Measurements from ENCODE around the gene NOS1AP.

NOS1AP gene

DNA sequence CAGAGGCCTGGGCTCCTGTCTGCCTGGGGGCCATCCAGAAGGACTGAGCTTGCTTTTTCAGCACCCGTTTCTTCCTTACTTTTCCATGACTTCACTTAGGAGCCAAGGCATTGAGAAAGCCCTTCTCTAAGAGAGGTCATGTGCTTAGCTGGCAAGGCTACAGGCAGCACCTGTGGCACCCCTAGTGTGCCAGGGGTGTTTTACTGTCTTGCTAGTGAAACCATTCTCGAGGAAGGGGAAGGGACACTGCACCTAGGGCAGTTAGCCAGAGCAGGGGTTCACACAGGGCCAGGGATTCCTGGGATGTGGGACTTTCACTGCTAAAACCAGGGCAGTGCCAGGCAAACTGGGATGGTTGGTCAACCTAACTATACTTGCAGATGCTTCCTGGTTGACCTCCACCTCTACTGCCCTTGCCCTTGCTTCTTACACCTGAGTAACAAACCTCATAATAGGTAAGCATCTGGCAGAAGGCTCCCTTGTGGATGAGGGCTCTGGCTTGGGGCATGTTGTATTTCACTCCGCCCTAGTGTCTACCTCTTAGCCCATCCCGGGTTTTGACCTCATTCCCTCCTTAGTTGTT lies 69.2 kb downstream of the NOS1AP start:
- no peak for DNase-seq

DNA sequence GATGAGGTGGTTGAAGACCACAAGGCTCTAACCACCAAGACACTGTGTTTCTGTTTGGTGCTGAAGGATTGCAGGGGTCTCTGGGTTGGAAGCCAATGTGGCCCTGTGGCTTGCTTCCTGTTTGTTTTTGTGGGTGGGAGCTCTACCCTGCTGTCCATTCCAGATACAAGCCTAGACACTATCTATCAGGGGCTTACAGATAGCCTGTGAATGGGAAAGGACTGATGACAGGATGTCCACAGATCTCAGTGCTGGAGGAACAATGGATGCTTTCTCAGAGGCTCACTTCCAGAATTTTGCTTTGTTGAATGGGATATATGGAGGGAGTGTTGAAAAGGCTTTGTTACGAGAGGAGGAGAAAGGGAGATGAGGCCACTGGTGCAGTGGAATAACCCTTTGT lies 69.7 kb downstream of the NOS1AP start:
- DNase-seq: no peak

DNA sequence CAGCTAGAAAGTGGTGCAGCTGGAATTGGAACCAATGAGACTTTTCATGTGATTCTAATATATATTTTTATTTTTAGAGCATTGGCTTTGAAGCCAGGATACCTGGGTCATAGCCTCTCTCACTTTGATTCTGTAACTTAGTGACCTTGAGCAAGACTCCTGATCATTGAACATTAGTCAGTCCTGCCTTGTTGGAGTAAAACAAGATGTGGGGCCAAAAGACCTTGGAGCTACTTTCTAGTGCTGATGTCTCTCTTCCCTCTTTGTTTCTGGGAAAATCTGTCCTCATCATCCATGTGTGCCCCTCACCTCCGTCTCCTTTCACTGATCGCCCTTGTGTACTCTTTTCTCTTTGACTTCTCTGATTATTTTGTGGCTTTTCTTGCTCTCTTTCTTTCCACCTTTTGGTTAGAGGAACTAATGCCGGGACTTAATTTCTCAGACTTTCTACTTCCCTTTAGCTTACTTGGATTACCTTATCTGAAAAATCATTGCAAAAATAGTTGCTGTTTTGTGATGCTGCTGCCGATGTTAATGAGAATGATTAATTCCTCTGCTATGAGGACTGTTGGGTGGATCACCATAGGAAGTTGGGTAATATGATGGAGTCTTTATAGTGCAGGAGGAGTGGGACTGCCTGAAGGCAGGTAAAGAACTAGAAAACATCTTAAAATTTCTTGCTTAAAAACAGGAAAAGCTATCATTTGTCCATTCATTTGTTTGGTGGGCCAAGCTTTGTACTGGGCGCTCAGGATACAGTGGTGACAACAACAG lies 72.0 kb downstream of the NOS1AP start:
- DNase-seq: no peak

DNA sequence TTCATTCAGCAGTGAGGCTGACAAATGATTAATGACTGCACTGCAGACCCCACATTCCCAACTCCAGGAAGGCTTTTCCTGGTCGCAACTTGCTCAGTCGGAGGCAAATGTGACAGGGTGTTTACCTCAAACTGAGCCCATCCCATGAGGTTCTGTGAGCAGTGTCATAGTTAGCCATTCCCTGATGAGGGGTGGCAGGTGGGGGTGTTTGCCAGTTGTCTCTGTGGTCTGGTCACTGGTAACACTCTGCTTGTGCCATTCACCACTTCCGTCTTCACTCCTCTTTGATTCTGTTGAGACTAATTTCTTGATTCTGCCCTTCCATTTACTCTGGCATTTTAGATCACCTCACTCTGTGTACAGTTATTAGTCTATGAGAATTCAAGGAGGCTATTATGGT lies 73.5 kb downstream of the NOS1AP start:
- DNase-seq: no peak

DNA sequence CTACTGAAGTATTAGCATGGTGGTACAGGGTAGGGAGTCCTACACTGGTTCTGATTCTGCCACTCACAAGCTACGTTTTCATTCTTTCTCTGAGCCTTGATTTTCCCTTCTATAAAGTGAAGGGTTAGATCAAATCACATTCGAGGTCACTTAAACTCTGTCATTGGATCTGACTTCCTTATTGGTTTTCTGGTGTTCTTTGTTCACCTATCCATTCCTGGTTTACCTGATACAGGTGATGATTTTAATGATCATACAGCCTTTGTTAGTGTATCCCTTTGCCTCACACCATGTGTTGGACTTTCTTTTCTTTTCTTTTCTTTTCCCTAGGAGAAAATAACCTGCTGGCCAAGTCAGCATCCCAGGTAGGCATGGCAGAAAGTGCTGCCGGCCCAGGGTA lies 74.8 kb downstream of the NOS1AP start:
- DNase-seq: no peak

DNA sequence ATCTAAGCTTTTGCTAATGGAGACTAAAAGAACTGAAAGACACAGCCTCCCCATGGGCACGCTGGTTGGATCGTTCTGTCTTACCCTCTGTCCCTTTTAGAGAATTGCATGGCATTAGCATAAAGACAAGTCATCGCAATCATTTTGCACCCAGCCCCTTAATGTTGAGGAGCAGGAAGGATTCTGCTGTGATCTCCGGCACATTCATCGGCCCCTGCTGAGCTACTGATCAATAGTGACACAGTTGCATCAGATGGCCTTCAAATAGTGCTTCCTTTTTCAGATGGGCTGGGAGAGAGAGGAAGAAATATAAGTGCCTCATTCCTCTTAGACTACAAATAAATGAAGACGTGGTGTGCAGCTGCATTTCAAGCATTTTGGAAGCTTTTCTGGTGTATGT lies 75.4 kb downstream of the NOS1AP start:
- no peak for DNase-seq

DNA sequence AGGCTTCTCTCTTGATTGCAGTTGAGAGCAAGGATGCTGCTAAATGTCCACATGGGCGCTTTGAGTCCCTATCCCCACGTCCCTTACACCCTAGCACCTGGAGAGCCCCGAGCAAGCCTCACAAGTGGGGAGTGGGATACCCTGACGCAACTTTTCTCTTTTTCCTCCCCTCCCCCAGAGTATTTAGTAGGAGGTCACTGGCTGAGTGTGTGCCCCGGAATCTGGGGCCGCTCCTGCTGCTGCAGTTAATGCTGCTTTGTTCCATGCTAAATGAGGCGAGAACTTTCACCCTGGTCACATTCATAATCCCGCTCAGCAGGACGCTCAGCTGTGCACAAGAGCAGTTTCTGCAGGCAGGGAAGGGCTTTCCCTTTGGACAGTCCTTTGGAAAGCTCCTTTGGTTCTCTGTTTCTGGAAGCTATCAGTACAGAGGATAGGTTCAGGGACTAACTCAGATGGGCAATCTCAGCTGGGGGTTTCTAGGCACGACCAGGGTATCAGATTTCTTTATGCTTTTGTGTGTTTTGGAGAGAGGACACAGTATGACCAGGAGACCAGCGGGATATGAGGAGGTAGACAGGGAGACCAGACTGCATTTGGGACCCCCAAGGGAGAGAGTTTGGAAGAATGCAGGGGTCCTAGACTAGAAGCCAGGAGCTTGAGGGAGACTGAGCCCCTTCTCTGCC lies 75.9 kb downstream of the NOS1AP start:
- no peak for DNase-seq

DNA sequence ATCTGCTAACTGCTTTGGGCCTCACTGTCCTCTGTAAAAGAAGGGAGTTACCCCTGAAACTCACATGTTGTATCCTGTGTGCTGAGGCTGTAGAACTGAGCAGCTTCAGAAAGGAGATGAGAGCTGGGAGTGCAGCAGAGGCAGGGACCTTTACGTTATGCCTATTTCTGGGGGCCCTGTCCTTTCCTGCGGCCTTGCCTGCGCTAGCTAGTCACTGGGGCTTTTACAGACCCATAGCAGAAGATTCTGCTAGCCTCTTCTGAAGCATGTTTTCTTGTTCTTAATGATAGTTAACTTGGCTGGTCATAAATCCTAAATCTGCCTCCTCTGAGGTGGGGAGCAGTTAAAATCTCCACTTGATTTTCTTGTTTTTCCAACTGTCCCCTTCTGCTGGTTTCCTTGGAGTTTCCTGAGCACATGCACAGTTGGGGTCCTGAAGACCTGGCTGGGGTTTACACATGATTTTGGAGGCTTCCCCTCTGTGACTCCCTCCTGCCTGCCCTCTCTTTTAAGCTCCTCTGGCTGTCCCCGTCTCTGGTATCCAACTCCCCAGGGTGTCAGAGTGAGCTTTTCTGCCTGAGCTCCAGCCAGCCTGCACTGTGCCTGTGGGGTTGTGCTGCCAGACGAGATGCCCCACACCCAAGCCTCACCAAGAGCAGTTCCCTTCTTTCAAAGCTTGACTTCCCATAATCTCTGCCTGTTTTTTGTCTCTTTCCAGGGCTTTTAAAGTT lies 76.6 kb downstream of the NOS1AP start:
- no peak for DNase-seq

DNA sequence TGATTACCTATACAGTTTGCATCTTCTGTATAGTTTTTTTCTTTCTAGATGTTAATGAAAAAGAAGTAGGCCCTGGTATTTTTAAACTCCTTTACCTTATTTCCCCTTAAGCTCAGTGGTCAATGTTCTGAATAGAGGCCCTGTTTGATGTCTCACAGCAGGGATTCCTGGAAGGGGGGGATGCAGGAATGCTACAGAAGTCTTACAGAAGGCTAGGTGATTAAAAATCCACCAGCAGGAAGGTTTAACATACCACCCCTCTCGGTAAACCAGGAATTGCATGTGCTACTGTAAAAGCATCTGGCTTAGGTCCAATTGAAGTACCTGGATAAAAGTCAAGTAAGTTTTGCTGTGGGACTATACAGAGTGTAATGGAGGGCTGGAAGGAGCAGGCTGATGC lies 78.3 kb downstream of the NOS1AP start:
- DNase-seq: no peak

DNA sequence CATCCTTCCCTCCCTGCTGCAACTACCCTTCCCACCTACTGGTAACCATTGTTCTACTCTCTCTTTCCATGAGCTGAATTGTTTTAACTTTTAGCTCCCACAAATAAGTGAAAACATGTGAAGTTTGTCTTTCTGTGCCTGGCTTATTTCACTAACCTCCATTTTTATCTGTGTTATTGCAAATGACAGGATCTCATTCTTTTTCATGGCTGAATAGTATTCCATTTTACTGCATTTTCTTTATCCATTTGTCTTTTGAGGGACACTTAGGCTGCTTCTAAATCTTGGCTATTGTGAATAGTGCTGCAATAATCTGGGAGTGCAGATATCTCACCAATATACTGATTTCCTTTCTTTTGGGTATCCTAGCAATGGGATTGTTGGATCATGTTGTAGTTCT lies 80.6 kb downstream of the NOS1AP start:
- no peak for DNase-seq

DNA sequence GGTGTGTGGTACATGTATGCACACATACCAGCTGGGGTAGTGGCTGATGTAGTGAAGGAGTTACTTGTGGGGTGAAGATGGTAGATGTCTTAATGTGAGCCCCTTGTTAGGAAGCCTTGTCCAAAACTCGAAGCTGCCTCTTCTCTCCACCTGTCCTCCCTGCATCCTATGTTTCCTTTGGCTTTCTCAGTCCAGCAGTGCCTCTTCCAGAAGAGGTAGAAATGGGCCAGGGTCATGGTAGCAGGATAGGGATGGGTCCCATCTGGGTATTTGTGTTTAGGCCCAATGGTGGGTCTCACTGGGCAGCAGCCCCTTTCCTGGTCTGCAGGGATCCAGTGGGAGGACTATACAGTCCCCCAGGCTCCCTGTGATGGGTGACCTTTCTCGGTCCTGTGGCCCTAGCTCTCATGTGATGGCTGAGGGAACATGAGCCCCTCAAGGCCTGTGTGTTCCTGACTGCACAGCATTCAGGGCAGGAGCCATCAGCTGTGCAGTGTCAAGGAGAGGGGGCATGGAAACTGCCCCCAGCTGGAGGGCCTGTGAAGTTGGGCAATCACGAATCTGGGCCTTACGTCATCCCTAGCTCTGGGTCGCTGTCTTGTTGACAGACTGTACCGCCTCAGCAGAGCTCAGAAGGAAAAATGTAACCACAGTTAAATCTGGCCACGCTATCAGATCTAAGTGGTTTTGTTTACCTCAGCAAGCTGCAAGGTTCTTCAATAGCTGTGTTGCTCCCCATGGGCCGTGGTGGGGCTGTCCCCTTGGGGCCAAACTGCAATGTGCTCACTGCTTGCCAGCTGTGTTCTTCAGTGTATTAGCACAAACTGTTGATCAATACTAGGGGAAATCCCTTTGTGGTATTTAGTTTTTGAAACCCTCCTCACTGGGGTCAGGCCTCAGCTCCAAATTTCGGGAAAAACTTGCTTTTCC lies 82.7 kb downstream of the NOS1AP start:
- DNase-seq: no peak

DNA sequence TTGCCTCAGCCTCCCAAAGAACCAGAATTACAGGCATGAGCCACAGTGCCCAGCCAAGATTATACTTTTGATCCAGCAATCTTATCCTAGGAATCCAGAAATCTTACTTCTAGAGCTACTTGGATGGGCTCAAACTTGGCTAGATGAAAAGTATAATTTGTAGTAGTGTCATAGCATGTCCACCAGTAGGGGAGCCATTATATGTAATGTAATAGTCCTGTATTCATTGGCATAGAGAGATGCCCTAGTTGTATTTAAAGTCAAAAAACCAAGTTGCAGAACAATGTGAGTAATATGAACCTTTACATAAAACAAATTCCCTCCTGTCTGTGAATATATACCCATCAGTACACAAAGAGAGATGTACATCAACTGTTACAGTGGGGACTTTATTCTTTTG lies 83.9 kb downstream of the NOS1AP start:
- DNase-seq: no peak

DNA sequence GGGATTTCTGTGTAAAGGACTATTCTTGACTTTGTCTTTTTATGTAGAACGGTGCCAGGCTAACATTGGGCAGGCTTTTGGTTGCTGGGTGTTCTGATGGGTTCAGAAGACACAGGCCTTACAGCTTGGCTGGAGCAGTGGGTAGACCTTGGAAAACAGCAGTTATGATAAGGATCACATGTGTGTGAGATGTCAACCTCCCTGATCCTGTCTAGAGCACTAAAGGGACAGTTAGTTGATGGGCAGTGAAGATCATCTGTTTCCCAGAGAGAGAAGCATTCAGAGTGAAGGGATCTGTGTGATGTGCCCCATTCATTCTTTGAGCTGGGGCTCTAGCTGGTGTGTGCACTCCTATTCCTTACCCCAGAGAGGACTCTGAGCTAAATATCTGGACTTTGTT lies 88.0 kb downstream of the NOS1AP start:
- no peak for DNase-seq

DNA sequence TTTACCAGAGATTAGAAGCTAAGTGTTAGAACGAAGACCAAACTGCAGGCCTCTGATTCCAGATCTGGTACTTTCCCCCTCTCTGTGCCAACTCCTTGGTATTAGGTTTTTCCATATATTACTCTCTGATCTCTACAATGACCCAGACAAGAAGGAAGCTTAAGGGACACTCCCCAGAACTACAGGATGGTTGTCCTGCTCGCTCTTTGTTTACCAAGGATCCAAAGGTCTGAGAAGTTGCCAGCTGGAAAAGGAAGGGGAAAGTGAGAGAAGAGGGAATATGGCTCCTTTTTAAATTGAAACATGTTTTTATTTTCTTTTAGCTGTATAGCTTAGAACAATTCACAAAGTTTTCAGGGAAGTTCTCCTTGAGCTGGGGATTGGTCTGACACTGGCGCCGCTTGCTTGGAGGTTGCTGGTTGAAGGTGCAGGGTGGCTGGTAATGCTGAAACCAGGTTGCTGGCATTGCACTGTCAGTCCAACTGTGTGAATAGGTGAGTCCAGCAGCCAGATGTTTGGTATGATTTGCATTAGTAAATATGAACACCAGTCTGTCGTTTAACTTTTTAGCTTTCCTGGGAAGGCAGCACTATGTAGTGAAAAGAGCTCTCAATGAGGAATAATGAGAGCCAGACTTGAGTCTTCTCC lies 89.3 kb downstream of the NOS1AP start:
- DNase-seq: no peak

DNA sequence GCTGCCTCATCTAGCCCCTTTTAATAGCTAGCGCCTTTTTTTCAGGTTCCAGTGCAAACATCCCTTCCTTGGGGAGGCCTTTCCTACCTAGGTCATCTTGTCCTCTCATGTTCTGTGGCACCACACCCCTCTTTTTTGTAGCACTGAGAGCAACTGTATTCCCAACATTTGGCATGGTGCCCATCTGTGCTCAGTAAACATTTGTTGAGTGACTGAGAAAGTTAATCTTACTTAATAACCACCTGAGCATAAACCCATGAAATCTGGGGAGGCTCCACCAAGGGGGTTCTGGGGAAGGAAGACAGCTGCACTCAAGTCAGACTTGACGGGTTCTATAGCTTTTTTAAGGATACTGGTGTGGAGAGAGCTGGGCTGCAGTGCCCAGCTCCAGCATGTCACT lies 90.0 kb downstream of the NOS1AP start:
- no peak for DNase-seq

DNA sequence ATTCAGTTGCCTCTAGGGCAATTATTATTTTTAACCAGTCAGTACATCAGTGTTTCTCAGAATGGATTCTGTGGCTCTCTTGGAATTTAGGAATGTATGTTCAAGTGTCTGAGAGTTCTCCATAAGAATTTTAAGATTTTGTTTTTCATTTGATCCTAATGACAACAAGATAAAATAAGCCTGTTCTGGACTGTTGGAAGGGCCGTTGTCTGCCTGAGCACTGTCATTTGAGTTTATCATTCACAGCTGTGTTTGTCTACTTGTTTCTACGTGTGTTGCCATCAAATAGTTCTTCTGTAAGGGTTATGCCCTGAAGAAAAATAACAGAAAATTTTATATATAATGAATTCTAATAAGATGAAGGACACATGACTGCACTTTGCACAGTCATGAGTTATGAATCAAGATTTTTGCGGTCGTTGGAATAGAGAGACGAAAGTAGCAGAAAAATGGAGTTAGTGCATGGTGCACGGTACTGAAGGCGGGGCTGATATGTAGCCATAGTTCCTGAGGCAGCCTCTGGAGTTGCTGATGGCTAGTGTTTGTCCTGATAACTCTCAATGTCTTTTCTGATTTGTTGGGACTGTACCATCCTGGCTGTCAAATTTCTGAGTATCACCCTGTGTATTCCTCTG lies 92.5 kb downstream of the NOS1AP start:
- DNase-seq: no peak

DNA sequence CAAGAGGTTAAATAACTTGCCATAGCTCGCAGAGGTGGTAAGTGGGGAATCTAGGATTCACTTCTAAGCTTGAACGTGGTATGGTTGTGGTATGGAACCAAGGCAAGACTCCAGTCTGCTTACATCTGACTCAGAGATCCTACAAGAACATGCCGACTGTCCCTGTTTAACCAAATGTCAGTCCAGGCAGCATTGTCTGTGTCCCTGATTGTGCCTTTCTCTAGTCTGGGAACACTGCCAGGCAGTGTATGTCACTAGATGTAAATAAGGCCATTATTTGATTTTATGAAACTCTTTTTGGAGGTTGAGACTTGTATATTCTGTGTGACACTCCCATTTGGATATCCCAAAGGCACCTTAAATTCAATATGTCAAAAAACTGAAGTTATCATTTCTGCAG lies 96.0 kb downstream of the NOS1AP start:
- no peak for DNase-seq

DNA sequence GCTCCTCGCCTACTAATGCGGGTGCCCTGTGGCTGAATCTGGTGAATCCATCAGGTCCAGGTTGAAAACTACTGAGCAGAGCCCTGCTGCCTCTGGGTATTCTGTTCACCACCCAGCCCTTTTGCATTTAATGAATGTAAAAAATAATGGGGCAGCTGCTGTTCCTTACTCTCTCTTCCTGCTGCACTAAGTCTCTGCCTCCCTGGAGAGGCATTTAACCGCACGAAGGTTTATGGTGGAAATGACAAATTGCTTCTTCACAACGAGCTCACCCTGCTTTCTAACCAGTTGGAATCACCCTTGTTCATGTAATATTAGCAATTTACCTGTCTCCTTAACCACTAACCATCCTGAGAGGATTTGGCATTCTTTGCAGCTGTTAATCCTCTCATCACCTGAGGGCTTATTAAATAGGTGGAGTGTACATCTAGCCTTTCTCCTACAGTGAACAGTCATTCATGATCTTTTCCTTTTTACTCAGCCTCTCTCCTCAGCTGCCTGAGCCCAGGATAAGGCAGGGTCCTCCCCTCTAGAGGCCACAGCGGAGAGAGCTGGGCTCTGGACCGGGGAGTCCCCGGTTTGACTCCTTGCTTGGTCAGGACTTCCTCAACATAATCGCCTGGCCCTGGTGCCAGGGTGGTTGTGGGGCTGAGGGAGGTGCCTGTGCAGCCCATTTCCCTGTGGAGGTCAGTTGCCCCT lies 97.6 kb downstream of the NOS1AP start:
- no peak for DNase-seq

DNA sequence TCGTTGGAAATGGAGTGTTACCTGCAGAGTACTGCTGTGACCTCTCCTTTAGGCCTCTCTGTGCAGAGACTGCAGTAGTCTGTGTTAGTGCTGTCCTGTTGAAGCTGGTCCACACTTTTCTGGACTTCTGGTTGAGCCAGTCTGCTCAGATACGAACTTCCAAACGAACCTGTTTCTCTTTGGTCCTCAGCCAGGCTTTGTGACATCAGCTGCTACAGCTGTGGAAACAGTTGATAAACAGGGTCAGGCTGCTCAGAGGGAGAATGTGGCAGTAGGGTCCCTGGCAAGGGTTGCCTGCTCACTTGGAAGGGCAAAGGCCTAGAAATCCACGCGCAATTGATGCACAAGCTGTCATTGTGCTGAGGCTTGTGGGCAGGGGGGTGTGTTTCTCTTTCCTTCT lies 98.8 kb downstream of the NOS1AP start:
- no peak for DNase-seq

DNA sequence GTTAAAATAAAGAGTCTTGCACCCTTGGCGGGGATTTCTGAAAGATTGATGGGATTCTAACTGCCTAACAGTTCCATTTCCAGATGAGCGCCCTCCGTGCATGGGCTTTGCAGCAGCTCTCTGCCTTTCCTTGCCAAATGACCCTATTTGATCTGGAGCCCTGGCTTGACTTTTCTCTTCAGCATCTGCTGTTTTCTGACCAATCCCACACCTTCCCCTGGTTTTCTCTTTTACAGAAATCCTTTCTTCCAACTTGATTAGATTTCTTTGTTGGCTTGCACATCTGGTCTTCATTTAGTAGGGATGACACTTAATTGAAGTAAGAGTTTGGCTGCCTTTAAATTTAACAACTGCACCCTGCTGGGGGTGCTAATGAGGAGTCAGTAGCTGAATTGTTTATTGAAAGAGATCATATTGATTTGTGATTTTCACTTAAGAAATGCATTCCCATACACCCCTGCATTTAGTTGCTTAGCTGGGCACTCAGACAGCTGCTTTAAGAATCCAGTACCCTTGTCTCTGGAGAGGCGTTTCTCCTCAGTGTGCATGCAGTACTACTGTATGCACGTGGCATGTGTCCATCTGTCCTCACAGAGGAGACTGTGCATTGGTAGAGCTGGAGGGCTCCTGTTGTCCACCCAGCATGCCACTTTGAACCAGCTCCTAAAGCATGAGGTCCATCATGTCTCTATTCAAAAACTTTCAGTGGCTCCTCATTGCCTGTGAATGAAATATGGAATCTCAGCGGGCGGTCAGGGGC lies 99.7 kb downstream of the NOS1AP start:
- DNase-seq: no peak

All from cerebellar nuclear complex (tissue), 1 donor.